Osteocyte (in vitro differentiated cells): ENCODE measurements around the gene AIF1L. TPM values are rescaled to one million over a fixed set of nuclear protein-coding genes. Genes with fewer than 3 reads are reported as not detected.

ENCODE experiments used
- DNase-seq: peaks from one replicate; pipeline ENCODE4 v3.0.0; 2021; ENCODE audit warnings: mixed read lengths; ENCODE audit not compliant: unreplicated experiment; ENCODE audit errors: extremely low spot score
- H3K27ac Mint-ChIP-seq: one replicate; pipeline ENCODE4 v1.8.0; 2021; ENCODE audit warnings: mild to moderate bottlenecking, mixed read lengths; ENCODE audit not compliant: unreplicated experiment
- H3K27me3 Mint-ChIP-seq: one replicate; pipeline ENCODE4 v1.8.0; 2021; ENCODE audit warnings: mixed read lengths; ENCODE audit not compliant: unreplicated experiment
- H3K36me3 Mint-ChIP-seq: one replicate; pipeline ENCODE4 v1.8.0; 2021; ENCODE audit warnings: mixed read lengths; ENCODE audit not compliant: unreplicated experiment
- H3K4me1 Mint-ChIP-seq: one replicate; pipeline ENCODE4 v1.8.0; 2021; ENCODE audit warnings: mixed read lengths; ENCODE audit not compliant: unreplicated experiment
- H3K4me3 Mint-ChIP-seq: one replicate; pipeline ENCODE4 v1.8.0; 2021; ENCODE audit warnings: mild to moderate bottlenecking, moderate library complexity, mixed read lengths; ENCODE audit not compliant: unreplicated experiment
- H3K9me3 Mint-ChIP-seq: one replicate; pipeline ENCODE4 v1.8.0; 2021; ENCODE audit warnings: mixed read lengths; ENCODE audit not compliant: unreplicated experiment
- total RNA-seq: library from RNA; stranded (reverse); gene quantifications from 2 replicates; pipeline ENCODE4 v1.2.1, GENCODE V29; 2021
- TF ChIP-seq, protein P1 (sequence below): fragments of 200-600 bp; sonication (generic); IDR thresholded peaks from 2 replicates; pipeline ENCODE4 v1.5.0; 2021; ENCODE audit warnings: antibody characterized with exemption, mild to moderate bottlenecking, moderate library complexity

AIF1L gene
- total RNA-seq, 1 donor from 2014 or later = 26.3 TPM

DNA sequence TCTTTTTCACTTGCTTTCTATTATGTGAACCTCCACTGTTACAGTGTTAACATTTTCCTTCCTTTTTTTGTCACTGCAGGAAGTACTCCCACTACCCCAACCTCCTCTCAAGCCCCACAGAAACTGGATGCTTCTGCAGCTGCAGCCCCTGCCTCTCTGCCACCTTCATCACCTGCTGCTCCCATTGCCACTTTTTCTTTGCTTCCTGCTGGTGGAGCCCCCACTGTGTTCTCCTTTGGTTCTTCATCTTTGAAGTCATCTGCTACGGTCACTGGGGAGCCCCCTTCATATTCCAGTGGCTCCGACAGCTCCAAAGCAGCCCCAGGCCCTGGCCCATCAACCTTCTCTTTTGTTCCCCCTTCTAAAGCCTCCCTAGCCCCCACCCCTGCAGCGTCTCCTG lies 47.9 kb downstream of the AIF1L start:
- TF ChIP-seq, protein P1, sequence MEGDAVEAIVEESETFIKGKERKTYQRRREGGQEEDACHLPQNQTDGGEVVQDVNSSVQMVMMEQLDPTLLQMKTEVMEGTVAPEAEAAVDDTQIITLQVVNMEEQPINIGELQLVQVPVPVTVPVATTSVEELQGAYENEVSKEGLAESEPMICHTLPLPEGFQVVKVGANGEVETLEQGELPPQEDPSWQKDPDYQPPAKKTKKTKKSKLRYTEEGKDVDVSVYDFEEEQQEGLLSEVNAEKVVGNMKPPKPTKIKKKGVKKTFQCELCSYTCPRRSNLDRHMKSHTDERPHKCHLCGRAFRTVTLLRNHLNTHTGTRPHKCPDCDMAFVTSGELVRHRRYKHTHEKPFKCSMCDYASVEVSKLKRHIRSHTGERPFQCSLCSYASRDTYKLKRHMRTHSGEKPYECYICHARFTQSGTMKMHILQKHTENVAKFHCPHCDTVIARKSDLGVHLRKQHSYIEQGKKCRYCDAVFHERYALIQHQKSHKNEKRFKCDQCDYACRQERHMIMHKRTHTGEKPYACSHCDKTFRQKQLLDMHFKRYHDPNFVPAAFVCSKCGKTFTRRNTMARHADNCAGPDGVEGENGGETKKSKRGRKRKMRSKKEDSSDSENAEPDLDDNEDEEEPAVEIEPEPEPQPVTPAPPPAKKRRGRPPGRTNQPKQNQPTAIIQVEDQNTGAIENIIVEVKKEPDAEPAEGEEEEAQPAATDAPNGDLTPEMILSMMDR = no peak
- no peaks in the 10 kb centered on the region for H3K4me1 Mint-ChIP-seq
- no peaks in the 10 kb centered on the region for H3K27me3 Mint-ChIP-seq
- no peaks in the 10 kb centered on the region for H3K9me3 Mint-ChIP-seq
- H3K36me3 Mint-ChIP-seq = peaks cover 70% of the 10 kb centered on the region
- DNase-seq = no peak
- H3K27ac Mint-ChIP-seq = no peak overlapping the region
- H3K4me3 Mint-ChIP-seq = no peak overlapping the region

DNA sequence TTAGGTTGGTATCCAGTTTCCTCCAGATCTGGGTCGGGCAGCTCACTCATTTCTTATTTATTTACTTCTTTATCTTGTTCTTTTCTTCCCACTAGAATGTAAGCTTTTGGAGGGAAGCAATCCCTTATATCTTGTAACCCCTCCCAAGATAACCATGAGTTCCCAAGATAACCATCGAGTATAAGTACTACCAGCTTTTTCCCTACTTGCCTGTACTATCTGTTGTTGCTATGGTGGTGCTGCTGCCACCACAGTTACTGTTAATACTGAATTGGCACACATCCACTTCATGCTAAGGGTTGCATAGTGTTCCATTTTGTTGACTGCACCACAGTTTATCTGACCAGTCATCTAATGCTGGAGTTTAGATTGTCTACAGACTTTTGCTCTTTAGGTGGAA lies 48.9 kb downstream of the AIF1L start:
- TF ChIP-seq, protein P1 = no peak
- DNase-seq = no peak
- no peaks in the 10 kb centered on the region for H3K27me3 Mint-ChIP-seq
- H3K27ac Mint-ChIP-seq = no peak overlapping the region
- peaks cover 70% of the 10 kb centered on the region for H3K36me3 Mint-ChIP-seq
- H3K4me1 Mint-ChIP-seq = no peaks in the 10 kb centered on the region
- no peak overlapping the region for H3K4me3 Mint-ChIP-seq
- H3K9me3 Mint-ChIP-seq = no peaks in the 10 kb centered on the region

- TF ChIP-seq, protein P1 = no peak
- no peaks in the 10 kb centered on the region for H3K9me3 Mint-ChIP-seq
- H3K27me3 Mint-ChIP-seq = no peaks in the 10 kb centered on the region
- H3K4me1 Mint-ChIP-seq = no peaks in the 10 kb centered on the region
- no peak for DNase-seq
- H3K27ac Mint-ChIP-seq = no peak overlapping the region
- peaks cover 64% of the 10 kb centered on the region for H3K36me3 Mint-ChIP-seq
- H3K4me3 Mint-ChIP-seq = no peak overlapping the region
These were observed 49.9 kb downstream of the AIF1L start for GRCh38 chr9:131146186-131146585.

- Mint-ChIP-seq H3K27ac (no peak overlapping the region), H3K27me3 (no peaks in the 10 kb centered on the region), H3K9me3 (no peaks in the 10 kb centered on the region), H3K36me3 (peaks cover 66% of the 10 kb centered on the region), H3K4me3 (no peak overlapping the region), H3K4me1 (no peaks in the 10 kb centered on the region)
- no peak for DNase-seq
- TF ChIP-seq, protein P1 = no peak
These were observed 51.9 kb downstream of the AIF1L start for GRCh38 chr9:131148276-131148675.

GRCh38 chr9:131148966-131149687 lies 52.8 kb downstream of the AIF1L start:
- DNase-seq = no peak
- no peaks in the 10 kb centered on the region for H3K9me3 Mint-ChIP-seq
- no peak overlapping the region for H3K4me3 Mint-ChIP-seq
- no peaks in the 10 kb centered on the region for H3K27me3 Mint-ChIP-seq
- TF ChIP-seq, protein P1 = no peak
- H3K4me1 Mint-ChIP-seq = no peaks in the 10 kb centered on the region
- H3K27ac Mint-ChIP-seq = no peak overlapping the region
- H3K36me3 Mint-ChIP-seq = peaks cover 65% of the 10 kb centered on the region
